BE2C (cell line): Measurements from ENCODE around the gene NOA1.

Experiments
- DNase-seq: peaks from one replicate; pipeline ENCODE4 v3.0.0-alpha.2; 2020
- H3K27me3 ChIP-seq: fragments of 250-450 bp; sonication (Bioruptor Pico); 2 replicates; pipeline ENCODE4 v1.5.1; 2020; ENCODE audit warnings: mild to moderate bottlenecking
- H3K36me3 ChIP-seq: fragments of 250-450 bp; sonication (Bioruptor Pico); 2 replicates; pipeline ENCODE4 v1.5.1; 2020; ENCODE audit warnings: mild to moderate bottlenecking
- H3K4me1 ChIP-seq: fragments of 250-450 bp; sonication (Bioruptor Pico); 2 replicates; pipeline ENCODE4 v1.5.1; 2020
- H3K4me3 ChIP-seq: 2 replicates; pipeline ENCODE4 v1.5.1; 2011; ENCODE audit warnings: low read depth, low read length
- H3K9me3 ChIP-seq: fragments of 250-450 bp; sonication (Bioruptor Pico); 2 replicates; pipeline ENCODE4 v1.5.1; 2020
- CTCF ChIP-seq: IDR thresholded peaks from 2 replicates; pipeline ENCODE4 v1.5.1; 2012; ENCODE audit warnings: mild to moderate bottlenecking, low read depth, low read length

Gene NOA1

GRCh38 chr4:56914336-56914735 lies 63.1 kb downstream of the NOA1 start:
- H3K4me1 ChIP-seq, result no peaks in the 10 kb centered on the region
- no peaks in the 10 kb centered on the region for H3K36me3 ChIP-seq
- DNase-seq, result no peak
- peaks cover 21% of the 10 kb centered on the region for H3K27me3 ChIP-seq
- no peak for TF ChIP-seq CTCF
- H3K9me3 ChIP-seq, result no peaks in the 10 kb centered on the region
- no peak overlapping the region for H3K4me3 ChIP-seq
